ENCODE data around the gene GRIFIN.

GRIFIN gene

DNA sequence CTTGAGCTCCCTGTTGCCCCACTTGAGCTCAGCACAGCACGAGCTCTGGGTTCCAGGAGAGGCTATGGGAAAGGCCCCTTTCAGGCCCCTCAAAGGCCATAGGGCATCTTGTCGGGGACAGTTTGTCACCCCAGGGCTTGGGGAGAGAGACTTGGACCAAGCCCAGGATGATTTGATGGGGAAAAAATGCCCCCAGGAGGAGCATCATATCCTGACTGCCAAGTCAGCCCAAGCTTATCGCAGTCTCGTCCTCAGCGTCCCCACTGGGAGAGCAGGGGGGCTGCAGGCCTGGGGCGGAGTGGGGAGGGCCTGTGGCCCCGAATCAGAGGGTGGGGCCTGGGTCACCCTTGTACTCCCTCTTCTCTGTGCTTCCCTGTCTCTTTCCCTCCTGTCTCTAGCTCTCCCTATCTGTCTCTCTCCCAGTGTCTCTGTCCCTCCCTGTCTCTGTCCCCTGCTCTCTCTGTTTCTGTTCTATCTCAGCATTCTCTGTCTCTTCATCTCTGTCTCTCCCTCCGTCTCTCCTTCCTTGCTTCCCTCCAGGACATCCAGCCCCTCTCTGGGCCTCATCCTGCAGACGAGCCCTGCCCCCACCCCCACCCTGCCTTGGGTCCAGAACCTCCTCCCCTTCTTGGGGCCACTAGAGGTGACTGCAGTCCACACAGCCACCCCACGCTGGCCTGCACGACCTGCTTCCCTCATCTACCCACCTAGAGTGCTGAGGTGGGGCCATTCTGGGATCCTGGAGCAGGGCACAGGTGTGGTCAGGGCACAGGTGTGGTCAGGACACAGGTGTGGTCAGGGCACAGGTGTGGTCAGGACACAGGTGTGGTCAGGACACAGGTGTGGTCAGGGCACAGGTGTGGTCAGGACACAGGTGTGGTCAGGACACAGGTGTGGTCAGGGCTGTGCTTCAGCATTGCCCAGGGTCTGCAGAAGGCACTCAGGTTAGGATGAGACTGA is 17.3 kb upstream of the GRIFIN start:
- TF ChIP-seq, protein P1, sequence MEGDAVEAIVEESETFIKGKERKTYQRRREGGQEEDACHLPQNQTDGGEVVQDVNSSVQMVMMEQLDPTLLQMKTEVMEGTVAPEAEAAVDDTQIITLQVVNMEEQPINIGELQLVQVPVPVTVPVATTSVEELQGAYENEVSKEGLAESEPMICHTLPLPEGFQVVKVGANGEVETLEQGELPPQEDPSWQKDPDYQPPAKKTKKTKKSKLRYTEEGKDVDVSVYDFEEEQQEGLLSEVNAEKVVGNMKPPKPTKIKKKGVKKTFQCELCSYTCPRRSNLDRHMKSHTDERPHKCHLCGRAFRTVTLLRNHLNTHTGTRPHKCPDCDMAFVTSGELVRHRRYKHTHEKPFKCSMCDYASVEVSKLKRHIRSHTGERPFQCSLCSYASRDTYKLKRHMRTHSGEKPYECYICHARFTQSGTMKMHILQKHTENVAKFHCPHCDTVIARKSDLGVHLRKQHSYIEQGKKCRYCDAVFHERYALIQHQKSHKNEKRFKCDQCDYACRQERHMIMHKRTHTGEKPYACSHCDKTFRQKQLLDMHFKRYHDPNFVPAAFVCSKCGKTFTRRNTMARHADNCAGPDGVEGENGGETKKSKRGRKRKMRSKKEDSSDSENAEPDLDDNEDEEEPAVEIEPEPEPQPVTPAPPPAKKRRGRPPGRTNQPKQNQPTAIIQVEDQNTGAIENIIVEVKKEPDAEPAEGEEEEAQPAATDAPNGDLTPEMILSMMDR (IDR thresholded peaks at IDR 0.05; ENCODE audit: control insufficient read depth, extremely low read depth, insufficient read depth) = no peak
- no peak overlapping the region for H3K4me3 ChIP-seq (ENCODE audit: low read depth, low read length)
- no peak for DNase-seq (ENCODE audit: low read depth)

DNA sequence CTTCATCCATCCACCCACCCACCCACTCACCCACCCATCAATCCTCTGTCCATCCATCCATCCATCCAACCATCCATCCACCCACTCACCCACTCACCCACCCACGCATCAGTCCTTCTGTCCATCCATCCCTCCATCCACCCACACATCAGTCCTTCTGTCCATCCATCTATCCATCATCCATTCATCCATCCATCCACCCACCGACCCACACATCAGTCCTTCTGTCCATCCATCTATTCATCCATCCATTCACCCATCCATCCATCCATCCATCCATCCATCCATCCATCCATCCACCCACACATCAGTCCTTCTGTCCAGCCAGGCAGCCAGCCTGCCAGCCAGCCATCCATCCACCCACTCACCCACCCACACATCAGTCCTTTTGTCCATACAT is 15.8 kb upstream of the GRIFIN start:
- TF ChIP-seq, protein P1 (IDR thresholded peaks at IDR 0.05; ENCODE audit: control insufficient read depth, extremely low read depth, insufficient read depth) = no peak
- no peak for DNase-seq (ENCODE audit: low read depth)
- H3K4me3 ChIP-seq (ENCODE audit: low read depth, low read length) = no peak overlapping the region

DNA sequence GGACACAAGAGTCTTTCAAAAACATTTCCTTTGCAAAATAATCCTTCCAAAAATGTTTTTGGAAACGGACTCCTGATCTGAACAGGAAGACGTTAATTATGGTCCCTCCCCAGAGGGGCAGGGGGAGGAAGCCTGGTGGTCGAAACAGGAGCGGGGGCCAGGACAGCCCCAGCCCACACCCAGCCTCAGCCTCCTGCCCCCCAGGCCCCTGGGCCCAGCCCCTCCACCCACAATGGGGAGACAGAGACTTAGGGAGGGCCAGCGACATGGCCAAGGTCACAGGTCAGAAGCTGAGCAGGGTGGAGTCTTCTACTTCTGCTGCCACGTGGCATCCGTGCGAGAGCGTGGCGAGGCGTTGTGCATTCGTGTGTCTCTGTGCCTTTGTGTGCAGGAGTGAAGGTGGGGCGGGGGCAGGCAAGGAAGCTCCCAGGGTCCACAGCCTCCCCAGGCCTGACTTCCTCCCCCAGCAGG is 14.0 kb upstream of the GRIFIN start:
- no peak for DNase-seq (ENCODE audit: low read depth)
- no peak overlapping the region for H3K4me3 ChIP-seq (ENCODE audit: low read depth, low read length)
- TF ChIP-seq, protein P1 (IDR thresholded peaks at IDR 0.05; ENCODE audit: control insufficient read depth, extremely low read depth, insufficient read depth) = no peak

DNA sequence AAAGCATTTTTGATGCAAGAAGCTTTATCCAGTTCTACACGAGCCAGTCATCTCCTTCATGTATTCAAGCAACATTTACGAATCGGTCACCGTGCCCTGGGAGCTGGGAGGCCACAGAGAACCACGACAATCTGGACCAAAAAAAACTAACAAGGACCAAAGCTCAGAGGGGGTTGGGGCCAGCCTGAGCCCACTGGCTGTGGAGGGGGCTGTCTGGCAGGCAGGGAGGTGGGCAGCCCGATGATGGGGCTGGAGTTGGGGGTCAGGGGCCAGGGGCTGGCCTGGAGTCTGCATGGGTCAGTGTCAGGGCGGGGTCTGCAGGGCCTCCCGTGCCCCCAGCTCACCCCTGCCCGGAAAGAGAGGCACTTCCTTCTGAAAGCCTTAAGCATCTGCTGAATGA is 12.5 kb upstream of the GRIFIN start:
- TF ChIP-seq, protein P1 (IDR thresholded peaks at IDR 0.05; ENCODE audit: control insufficient read depth, extremely low read depth, insufficient read depth) = no peak
- no peak for DNase-seq (ENCODE audit: low read depth)
- no peak overlapping the region for H3K4me3 ChIP-seq (ENCODE audit: low read depth, low read length)

DNA sequence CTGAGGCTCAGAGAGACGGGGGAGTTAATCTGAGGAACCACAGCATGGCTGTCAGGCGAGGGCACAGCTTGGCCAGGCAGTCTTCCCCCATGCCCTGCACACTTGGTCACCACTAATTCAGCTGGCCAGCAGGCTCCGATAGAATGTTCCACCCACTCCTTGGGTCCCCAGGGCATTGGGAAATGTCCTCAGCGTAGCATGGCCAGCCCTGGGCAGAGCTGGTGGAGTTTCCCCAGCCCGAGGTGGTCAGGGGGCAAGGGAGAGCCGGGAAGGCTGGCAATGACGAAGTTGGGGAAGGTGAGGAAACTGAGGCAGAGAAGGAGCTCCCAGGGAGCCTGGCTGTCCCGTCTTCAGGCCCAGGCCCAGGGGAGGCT is 12.1 kb upstream of the GRIFIN start:
- H3K4me3 ChIP-seq (ENCODE audit: low read depth, low read length) = no peak overlapping the region
- DNase-seq (ENCODE audit: low read depth) = no peak
- TF ChIP-seq, protein P1 (IDR thresholded peaks at IDR 0.05; ENCODE audit: control insufficient read depth, extremely low read depth, insufficient read depth) = no peak

DNA sequence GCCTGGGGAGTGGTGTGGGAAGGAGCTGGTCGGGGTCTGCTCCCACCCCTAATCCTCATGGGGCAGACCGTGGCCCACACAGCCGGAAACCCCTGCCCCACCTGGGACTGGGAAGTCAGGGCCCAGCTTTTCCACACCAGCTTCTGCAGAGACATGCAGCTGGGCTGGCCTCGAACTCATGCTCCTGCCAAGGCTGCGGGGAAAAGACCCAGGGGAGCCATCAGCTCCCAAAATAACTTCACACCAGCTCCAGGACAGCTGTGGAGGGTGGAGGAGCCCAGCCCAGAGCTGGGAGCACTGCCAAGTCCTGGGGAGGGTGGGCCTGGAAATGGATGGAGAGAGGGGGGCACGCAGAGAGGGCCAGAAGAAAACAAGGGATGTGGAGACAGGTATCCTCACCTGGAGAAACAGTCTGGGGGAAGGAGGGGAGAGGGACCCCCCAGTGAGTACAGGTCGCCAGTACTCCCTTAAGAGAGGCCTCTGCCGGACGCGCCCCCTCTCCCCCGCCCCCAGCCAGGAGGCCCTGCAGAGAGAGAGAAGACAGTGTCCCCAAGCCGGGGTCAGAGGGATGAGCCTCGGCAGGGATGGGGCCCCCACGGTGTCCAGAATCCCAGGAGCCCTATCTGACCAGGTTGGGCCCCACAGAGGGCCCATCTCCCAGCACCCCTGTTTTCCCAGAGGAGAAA is 11.5 kb upstream of the GRIFIN start:
- TF ChIP-seq, protein P1 (IDR thresholded peaks at IDR 0.05; ENCODE audit: control insufficient read depth, extremely low read depth, insufficient read depth) = no peak
- DNase-seq (ENCODE audit: low read depth) = no peak
- H3K4me3 ChIP-seq (ENCODE audit: low read depth, low read length) = no peak overlapping the region

All from LNCaP clone FGC (cell line).